ENCODE measurements around the gene SIRT3. TPM values are rescaled to one million over a fixed set of nuclear protein-coding genes. Genes with fewer than 3 reads are reported as not detected.

The SIRT3 gene
- total RNA-seq, 2 experiments from 2014 or later: 27.7 to 32.1 TPM

- H3K4me1 Mint-ChIP-seq (ENCODE audit: low read depth): peaks cover 37% of the 10 kb centered on the region
- no peak for TF ChIP-seq CTCF (IDR thresholded peaks at IDR 0.05)
- ATAC-seq (peak; percentile 52), DNase-seq (peak; percentile 38)
- ChIA-PET POLR2A (interaction anchor here (0.8 to 3.9 kb wide), 16 partner anchors 10 to 310 kb away, joined by 3 to 75 read pairs (median 4); partner anchors contain the start of genes BET1L, IFITM1, NLRP6 and PGGHG), CTCF (interaction anchor here (0.9 to 3.5 kb wide), 7 partner anchors 12 to 182 kb away, joined by 3 to 31 read pairs (median 4); partner anchors contain the start of gene PGGHG)
- H3K4me3 Mint-ChIP-seq: peak overlapping the region; percentile 71
- peak overlapping the region; percentile 93 for H3K27ac Mint-ChIP-seq
- peaks cover 3% of the 10 kb centered on the region for H3K9me3 Mint-ChIP-seq
- no peaks in the 10 kb centered on the region for H3K27me3 Mint-ChIP-seq
- intact Hi-C loops (cut with micrococcal nuclease): loop anchor here (10.0 kb wide), 1 partner anchor 48 kb away; the partner anchor contains the start of gene IFITM1
- H3K36me3 Mint-ChIP-seq (ENCODE audit: low read depth): no peaks in the 10 kb centered on the region
Observed at GRCh38 chr11:266676-267439, 30.7 kb upstream of the SIRT3 start.

GRCh38 chr11:261624-262023 lies 25.5 kb upstream of the SIRT3 start:
- no peak overlapping the region for H3K27ac Mint-ChIP-seq
- CTCF ChIA-PET: interaction anchor here (1.1 to 5.6 kb wide), 2 partner anchors 11 to 22 kb away, joined by 3 to 55 read pairs; no protein-coding TSS in a partner anchor
- H3K9me3 Mint-ChIP-seq: peaks cover 2% of the 10 kb centered on the region
- H3K36me3 Mint-ChIP-seq (ENCODE audit: low read depth): no peaks in the 10 kb centered on the region
- no peak for ATAC-seq
- TF ChIP-seq CTCF (IDR thresholded peaks at IDR 0.05): no peak
- intact Hi-C loops (cut with micrococcal nuclease): loop anchor here (10.0 kb wide), 1 partner anchor 53 kb away; the partner anchor contains the start of gene IFITM1
- no peaks in the 10 kb centered on the region for H3K27me3 Mint-ChIP-seq
- H3K4me1 Mint-ChIP-seq (ENCODE audit: low read depth): peaks cover 6% of the 10 kb centered on the region
- POLR2A ChIA-PET: interaction anchor here (0.8 to 1.6 kb wide), 2 partner anchors 17 to 26 kb away, joined by 3 to 4 read pairs; partner anchors contain the start of genes NLRP6 and SIRT3
- DNase-seq: no peak
- no peak overlapping the region for H3K4me3 Mint-ChIP-seq

- TF ChIP-seq CTCF (IDR thresholded peaks at IDR 0.05): no peak
- Mint-ChIP-seq H3K9me3 (no peaks in the 10 kb centered on the region), H3K4me3 (no peak overlapping the region), H3K36me3 (ENCODE audit: low read depth) (no peaks in the 10 kb centered on the region), H3K27ac (no peak overlapping the region), H3K27me3 (no peaks in the 10 kb centered on the region), H3K4me1 (ENCODE audit: low read depth) (no peaks in the 10 kb centered on the region)
- CTCF ChIA-PET: interaction anchor here (5.6 kb wide), 1 partner anchor 8 kb away, joined by 55 read pairs; no protein-coding TSS in a partner anchor
- ATAC-seq (no peak), DNase-seq (no peak)
- intact Hi-C loops (cut with micrococcal nuclease): no loop called here
- POLR2A ChIA-PET: interaction anchor here (1.5 to 2.7 kb wide), 2 partner anchors 9 to 42 kb away, joined by 4 to 9 read pairs; no protein-coding TSS in a partner anchor
Observed at GRCh38 chr11:259413-259812, 23.3 kb upstream of the SIRT3 start.

- ATAC-seq (peak; percentile 37), DNase-seq (peak; percentile 27)
- no peak for TF ChIP-seq CTCF (IDR thresholded peaks at IDR 0.05)
- intact Hi-C loops (cut with micrococcal nuclease): no loop called here
- Mint-ChIP-seq H3K4me3 (no peak overlapping the region), H3K4me1 (ENCODE audit: low read depth) (no peaks in the 10 kb centered on the region), H3K27ac (no peak overlapping the region), H3K36me3 (ENCODE audit: low read depth) (peaks cover 4% of the 10 kb centered on the region), H3K27me3 (no peaks in the 10 kb centered on the region), H3K9me3 (no peaks in the 10 kb centered on the region)
- POLR2A ChIA-PET: interaction anchor here (1.0 to 2.7 kb wide), 4 partner anchors 10 to 43 kb away, joined by 3 to 9 read pairs (median 4); no protein-coding TSS in a partner anchor
- CTCF ChIA-PET: interaction anchor here (1.0 to 5.6 kb wide), 3 partner anchors 7 to 21 kb away, joined by 4 to 55 read pairs (median 5); partner anchors contain the start of gene NLRP6
Observed at GRCh38 chr11:257766-258493, 21.8 kb upstream of the SIRT3 start.

Measured in activated CD8-positive, alpha-beta T cell treated with anti-CD3 and anti-CD28 coated beads for 36 hours (primary cell).